CD14-positive monocyte (primary cell): ENCODE measurements around the gene ERBB4. TPM values are rescaled to one million over a fixed set of nuclear protein-coding genes. Genes with fewer than 3 reads are reported as not detected.

Source experiments
- DNase-seq, 3 donors: peaks; one replicate each; pipeline ENCODE4 v3.0.0-alpha.2; 2011 to 2022
- H2AFZ ChIP-seq: 2 replicates; pipeline ENCODE4 v1.6.0; 2012; ENCODE audit warnings: mild to moderate bottlenecking, low read depth, low read length, inconsistent platforms; ENCODE audit not compliant: insufficient read depth, poor library complexity, severe bottlenecking
- H3K27ac ChIP-seq, 2 donors: 1 replicate in 1 of 2; 2 replicates in 1 of 2; pipeline ENCODE4 v1.5.1; 2012 to 2013; ENCODE audit warnings: low read length in 2 of 2, control low read depth in 1 of 2, inconsistent platforms in 1 of 2, low read depth in 1 of 2, mild to moderate bottlenecking in 1 of 2
- H3K27me3 ChIP-seq, 2 donors: one replicate each; pipeline versions ENCODE4 v1.6.0 to v1.6.1; 2011 to 2013; ENCODE audit warnings: low read length in 2 of 2; ENCODE audit not compliant: control insufficient read depth in 2 of 2, insufficient read depth in 2 of 2
- H3K36me3 ChIP-seq, 2 donors: replicated peaks in 1 of 2; 1 replicate in 1 of 2; 2 replicates in 1 of 2; pipeline versions ENCODE4 v1.5.1 to v1.6.1; 2012 to 2013; ENCODE audit warnings: low read length in 2 of 2, control low read depth in 1 of 2, inconsistent platforms in 1 of 2, mild to moderate bottlenecking in 1 of 2; ENCODE audit not compliant: insufficient read depth in 2 of 2, control insufficient read depth in 1 of 2
- H3K4me1 ChIP-seq, 2 donors: 1 replicate in 1 of 2; 2 replicates in 1 of 2; pipeline versions ENCODE4 v1.5.1 to v1.6.1; 2012 to 2013; ENCODE audit warnings: low read length in 2 of 2, control low read depth in 1 of 2, inconsistent platforms in 1 of 2, mild to moderate bottlenecking in 1 of 2, moderate library complexity in 1 of 2; ENCODE audit not compliant: insufficient read depth in 2 of 2, control insufficient read depth in 1 of 2
- H3K4me2 ChIP-seq: replicated peaks from 2 replicates; pipeline ENCODE3; 2012; ENCODE audit warnings: low read length, moderate library complexity, mild to moderate bottlenecking; ENCODE audit not compliant: poor library complexity, severe bottlenecking; ENCODE audit errors: extremely low read depth
- H3K4me3 ChIP-seq, 3 experiments: fragments of 200-600 bp in 1 of 3; sonication (generic) in 1 of 3; replicated peaks in 1 of 3; 1 replicate in 2 of 3; 2 replicates in 1 of 3; pipeline ENCODE4 v1.5.1; 2011 to 2013; ENCODE audit warnings: low read length in 3 of 3, mild to moderate bottlenecking in 3 of 3, control low read depth in 2 of 3, low read depth in 2 of 3, inconsistent platforms in 1 of 3, moderate library complexity in 1 of 3
- H3K79me2 ChIP-seq: 2 replicates; pipeline ENCODE4 v1.6.0; 2012; ENCODE audit warnings: mild to moderate bottlenecking, control low read depth, inconsistent platforms, low read length, moderate library complexity; ENCODE audit not compliant: insufficient read depth
- H3K9ac ChIP-seq: 2 replicates; pipeline ENCODE4 v1.6.0; 2017; ENCODE audit warnings: low read length, mild to moderate bottlenecking; ENCODE audit not compliant: insufficient read depth, poor library complexity, severe bottlenecking
- H3K9me3 ChIP-seq, 2 donors: replicated peaks in 1 of 2; 1 replicate in 1 of 2; 2 replicates in 1 of 2; pipeline versions ENCODE4 v1.5.1 to v1.6.1; 2012 to 2013; ENCODE audit warnings: low read length in 2 of 2, control low read depth in 1 of 2; ENCODE audit not compliant: control insufficient read depth in 1 of 2, insufficient read depth in 1 of 2
- H4K20me1 ChIP-seq: 2 replicates; pipeline ENCODE4 v1.6.0; 2012; ENCODE audit warnings: mild to moderate bottlenecking, low read length, control low read depth, moderate library complexity; ENCODE audit not compliant: insufficient read depth
- H3K27ac Mint-ChIP-seq, 7 donors: one replicate each; pipeline ENCODE4 v1.8.0; 2020; ENCODE audit warnings: mild to moderate bottlenecking in 7 of 7, mixed read lengths in 7 of 7, moderate library complexity in 6 of 7, inconsistent platforms in 2 of 7
- H3K27me3 Mint-ChIP-seq, 3 donors: one replicate each; pipeline ENCODE4 v1.8.0; 2021 to 2022; ENCODE audit warnings: low read depth in 3 of 3, mild to moderate bottlenecking in 3 of 3, mixed read lengths in 3 of 3, moderate library complexity in 3 of 3, inconsistent platforms in 1 of 3
- H3K36me3 Mint-ChIP-seq, 2 donors: one replicate each; pipeline ENCODE4 v1.8.0; 2020; ENCODE audit warnings: mixed read lengths in 2 of 2, inconsistent platforms in 1 of 2, mild to moderate bottlenecking in 1 of 2
- H3K4me1 Mint-ChIP-seq: one replicate; pipeline ENCODE4 v1.8.0; 2020; ENCODE audit warnings: mild to moderate bottlenecking, mixed read lengths
- H3K4me3 Mint-ChIP-seq, 2 donors: one replicate each; pipeline ENCODE4 v1.8.0; 2020; ENCODE audit warnings: mild to moderate bottlenecking in 2 of 2, mixed read lengths in 2 of 2, moderate library complexity in 1 of 2
- H3K9me3 Mint-ChIP-seq, 7 donors: one replicate each; pipeline ENCODE4 v1.8.0; 2020 to 2022; ENCODE audit warnings: mixed read lengths in 7 of 7, mild to moderate bottlenecking in 6 of 7, moderate library complexity in 6 of 7, inconsistent platforms in 2 of 7
- CTCF ChIP-seq: fragments of 200-600 bp; IDR thresholded peaks from one replicate; pipeline ENCODE4 v1.8.0; 2022; ENCODE audit warnings: antibody characterized with exemption, mild to moderate bottlenecking
- WGBS: methylation state at CpG from one replicate; pipeline ENCODE4 v1.1.5; 2013; ENCODE audit warnings: missing lambda C conversion rate; ENCODE audit not compliant: insufficient coverage; 5-methylcytosine and 5-hydroxymethylcytosine counted together
- intact Hi-C, 2 donors: fragments of 100-400 bp; cut with micrococcal nuclease; formaldehyde crosslinking; loops; one replicate each; pipeline versions ENCODE4 v1.15.0 to v1.15.1; 2023
- polyA plus RNA-seq, 3 donors: library from polyadenylated mRNA; depleted of rRNA in 1 of 3; unstranded in 2 of 3; stranded (reverse) in 1 of 3; fragments of 300-500 nt in 2 of 3; fragments of >200 nt in 1 of 3; fragmentation: Illumina TruSeq in 2 of 3; gene quantifications; 1 replicate in 2 of 3; 2 replicates in 1 of 3; pipeline ENCODE4 v1.2.3, GENCODE V29; 2012 to 2021
- small RNA-seq: library from RNA; depleted of rRNA; stranded (forward); fragments of <200 nt; gene quantifications from one replicate; pipeline ENCODE3, GENCODE V24; 2012; ENCODE audit warnings: low read depth; ENCODE audit not compliant: insufficient read length

Gene ERBB4
- polyA plus RNA-seq, 3 donors, result not detected

- Histone ChIP-seq H2AFZ (no peak overlapping the region), H3K9me3 (peaks cover 0 to 3% of the 10 kb centered on the region in 2 donors), H3K79me2 (no peaks in the 10 kb centered on the region), H3K4me2 (no peak overlapping the region), H3K27me3 (no peaks in the 10 kb centered on the region), H3K36me3 (no peaks in the 10 kb centered on the region), H3K4me3 (no peak overlapping the region), H3K9ac (no peak overlapping the region), H3K4me1 (no peaks in the 10 kb centered on the region), H4K20me1 (no peaks in the 10 kb centered on the region), H3K27ac (no peak overlapping the region)
- H3K9me3 Mint-ChIP-seq, result peaks cover 0 to 4% (median 2%) of the 10 kb centered on the region in 7 donors
- no peaks in the 10 kb centered on the region for H3K4me1 Mint-ChIP-seq
- H3K4me3 Mint-ChIP-seq, result no peak overlapping the region
- no peak for TF ChIP-seq CTCF
- no peaks in the 10 kb centered on the region for H3K36me3 Mint-ChIP-seq
- H3K27ac Mint-ChIP-seq, result no peak overlapping the region
- no peak for DNase-seq
- intact Hi-C loops, result no loop called here
- WGBS, result no CpG with 5 or more reads among the region's 2 CpGs
- no peaks in the 10 kb centered on the region for H3K27me3 Mint-ChIP-seq
Observed at GRCh38 chr2:211328126-211328525, 1210.5 kb downstream of the ERBB4 start.

Small RNA genes within 50 kb of the gene (small RNA-seq; reads per million reads assigned to genes)
- gene MIR548F2 (not detected), gene RNA5SP119 (not detected)
